IPS-20b (cell line): ENCODE data around the gene TMEM204.

Source experiments
- H3K27ac ChIP-seq: one replicate; pipeline ENCODE4 v1.5.1; 2013; ENCODE audit warnings: low read length
- H3K27me3 ChIP-seq: 2 replicates; pipeline ENCODE4 v1.6.1; 2013; ENCODE audit warnings: mild to moderate bottlenecking, low read length, inconsistent platforms; ENCODE audit not compliant: insufficient read depth
- H3K36me3 ChIP-seq: 2 replicates; pipeline ENCODE4 v1.6.1; 2013; ENCODE audit warnings: low read depth, mild to moderate bottlenecking, inconsistent platforms, low read length, moderate library complexity; ENCODE audit not compliant: insufficient read depth
- H3K4me1 ChIP-seq: 2 replicates; pipeline ENCODE4 v1.6.1; 2013; ENCODE audit warnings: mild to moderate bottlenecking, control low read depth, inconsistent platforms, low read length, moderate library complexity; ENCODE audit not compliant: insufficient read depth
- H3K4me3 ChIP-seq: 2 replicates; pipeline ENCODE4 v1.5.1; 2013; ENCODE audit warnings: mild to moderate bottlenecking, low read length, inconsistent platforms
- H3K9ac ChIP-seq: 2 replicates; pipeline ENCODE4 v1.6.1; 2013; ENCODE audit warnings: low read depth, mild to moderate bottlenecking, inconsistent platforms, low read length, moderate library complexity
- H3K9me3 ChIP-seq: 2 replicates; pipeline ENCODE4 v1.6.1; 2013; ENCODE audit warnings: mild to moderate bottlenecking, low read depth, low read length, inconsistent platforms; ENCODE audit not compliant: insufficient read depth

Gene TMEM204

DNA sequence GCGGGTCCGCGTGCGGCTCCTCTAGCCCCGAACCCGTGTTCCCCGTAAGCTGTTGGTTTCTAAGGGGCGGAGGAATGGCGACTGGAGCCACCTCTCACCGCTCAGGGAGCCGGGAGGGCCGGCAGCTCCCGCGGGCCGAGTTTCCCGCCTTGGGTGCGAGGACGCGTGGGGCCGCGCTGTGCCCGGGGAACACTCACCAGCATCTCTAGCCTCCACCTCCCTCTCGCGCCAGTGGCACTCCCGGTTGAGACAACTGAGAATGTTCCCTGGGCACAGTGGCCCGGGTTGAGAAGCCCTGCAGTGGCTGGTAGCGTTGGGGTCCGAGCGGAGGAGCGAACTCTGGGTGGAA lies 39.7 kb upstream of the TMEM204 start:
- Histone ChIP-seq H3K27me3 (no peaks in the 10 kb centered on the region), H3K9ac (peak overlapping the region; percentile 87), H3K4me1 (peaks cover 4% of the 10 kb centered on the region; the same call in 1 of the 2 replicates), H3K9me3 (no peaks in the 10 kb centered on the region), H3K27ac (peak overlapping the region; percentile 65), H3K4me3 (peak overlapping the region; percentile 84), H3K36me3 (peaks cover 28% of the 10 kb centered on the region)

DNA sequence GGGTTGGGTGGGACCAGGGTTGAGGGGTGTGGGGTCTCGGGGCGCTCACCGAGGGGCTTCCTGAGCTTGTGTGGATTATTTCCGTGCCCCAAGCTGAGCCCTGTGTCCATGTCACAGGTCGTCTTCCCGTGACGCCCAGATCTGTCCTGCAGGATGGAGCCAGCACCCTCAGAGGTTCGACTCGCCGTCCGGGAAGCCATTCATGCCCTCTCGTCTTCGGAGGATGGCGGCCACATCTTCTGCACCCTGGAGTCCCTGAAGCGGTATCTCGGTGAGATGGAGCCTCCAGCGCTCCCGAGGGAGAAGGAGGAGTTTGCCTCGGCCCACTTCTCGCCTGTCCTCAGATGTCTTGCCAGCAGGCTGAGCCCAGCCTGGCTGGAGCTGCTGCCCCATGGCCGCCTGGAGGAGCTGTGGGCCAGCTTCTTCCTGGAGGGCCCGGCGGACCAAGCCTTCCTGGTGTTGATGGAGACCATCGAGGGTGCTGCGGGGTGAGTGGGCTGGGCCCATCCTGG lies 39.3 kb upstream of the TMEM204 start:
- H3K9ac ChIP-seq, result peak overlapping the region; percentile 87
- no peaks in the 10 kb centered on the region for H3K27me3 ChIP-seq
- no peaks in the 10 kb centered on the region for H3K9me3 ChIP-seq
- peak overlapping the region; percentile 84 for H3K4me3 ChIP-seq
- H3K27ac ChIP-seq, result no peak overlapping the region
- peaks cover 4% of the 10 kb centered on the region; the same call in 1 of the 2 replicates for H3K4me1 ChIP-seq
- H3K36me3 ChIP-seq, result peaks cover 32% of the 10 kb centered on the region

DNA sequence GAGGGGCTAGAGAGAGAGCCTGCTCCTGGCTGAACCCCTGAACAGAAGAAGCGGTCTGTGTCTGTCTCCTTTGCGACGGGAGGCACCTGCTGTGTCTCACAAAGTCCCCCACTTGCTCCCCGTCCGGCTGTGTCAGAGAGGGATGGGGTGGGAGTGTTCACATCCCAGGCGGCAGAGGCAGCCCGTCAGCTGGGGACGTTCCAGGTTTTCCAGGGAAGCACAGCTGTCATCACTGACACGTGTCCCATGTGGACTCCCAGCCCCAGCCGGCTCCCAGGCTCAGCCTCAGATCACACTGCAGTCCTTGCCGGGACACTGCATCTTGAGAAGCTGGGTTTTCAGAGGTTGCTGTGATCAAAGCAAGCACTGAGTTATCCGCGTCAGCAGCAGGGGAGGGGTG lies 38.8 kb upstream of the TMEM204 start:
- Histone ChIP-seq H3K9ac (no peak overlapping the region), H3K9me3 (no peaks in the 10 kb centered on the region), H3K36me3 (peaks cover 36% of the 10 kb centered on the region), H3K4me3 (no peak overlapping the region), H3K27ac (no peak overlapping the region), H3K27me3 (no peaks in the 10 kb centered on the region), H3K4me1 (peaks cover 4% of the 10 kb centered on the region; the same call in 1 of the 2 replicates)

DNA sequence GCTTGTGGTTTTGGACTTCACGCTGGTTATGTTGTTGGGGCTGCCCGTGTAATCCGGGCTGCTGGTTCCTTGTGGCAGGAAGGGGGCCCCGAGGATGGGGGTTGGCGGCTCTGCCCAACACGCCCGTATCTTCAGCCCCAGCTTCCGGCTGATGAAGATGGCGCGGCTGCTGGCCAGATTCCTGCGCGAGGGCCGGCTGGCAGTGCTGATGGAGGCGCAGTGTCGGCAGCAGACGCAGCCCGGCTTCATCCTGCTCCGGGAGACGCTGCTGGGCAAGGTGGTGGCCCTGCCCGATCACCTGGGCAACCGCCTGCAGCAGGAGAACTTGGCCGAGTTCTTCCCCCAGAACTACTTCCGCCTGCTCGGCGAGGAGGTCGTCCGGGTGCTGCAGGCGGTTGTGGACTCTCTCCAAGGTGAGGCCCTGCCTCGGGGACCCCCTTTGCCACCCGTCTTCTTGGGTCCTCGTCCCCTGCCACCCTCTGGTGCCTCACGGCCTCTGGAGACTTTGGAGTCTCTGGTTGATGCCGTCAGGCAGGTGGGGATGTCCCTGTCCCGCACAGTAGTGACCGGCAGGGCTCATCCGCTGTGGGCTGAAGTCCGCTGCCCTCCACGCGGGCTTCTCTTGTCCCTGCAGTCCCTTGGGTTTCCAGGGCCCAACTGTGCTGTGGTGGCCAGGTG lies 38.1 kb upstream of the TMEM204 start:
- Histone ChIP-seq H3K4me1 (peaks cover 4% of the 10 kb centered on the region; the same call in 1 of the 2 replicates), H3K27me3 (no peaks in the 10 kb centered on the region), H3K9ac (no peak overlapping the region), H3K4me3 (no peak overlapping the region), H3K9me3 (no peaks in the 10 kb centered on the region), H3K27ac (no peak overlapping the region), H3K36me3 (peaks cover 42% of the 10 kb centered on the region)

DNA sequence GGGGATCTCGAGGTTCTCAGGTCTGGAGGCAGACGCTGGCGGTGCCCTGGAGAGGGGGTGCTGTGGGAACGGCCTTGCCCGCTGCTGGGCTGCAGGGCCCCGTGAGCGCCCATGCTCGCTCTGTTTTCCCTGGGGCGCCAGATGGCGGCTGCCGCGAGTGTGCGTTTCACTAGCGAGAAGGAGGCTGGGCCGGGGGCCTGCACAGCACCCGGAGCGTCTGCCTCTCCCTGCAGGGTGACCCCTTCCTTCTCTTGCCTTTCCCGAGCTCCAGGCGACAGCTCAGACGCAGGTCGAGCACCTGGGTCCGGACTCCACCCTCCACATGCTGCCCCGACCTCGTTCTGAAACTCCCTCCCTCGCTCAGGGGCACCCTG lies 37.6 kb upstream of the TMEM204 start:
- H3K36me3 ChIP-seq, result peaks cover 45% of the 10 kb centered on the region
- H3K9ac ChIP-seq, result no peak overlapping the region
- H3K27ac ChIP-seq, result no peak overlapping the region
- peaks cover 4% of the 10 kb centered on the region; the same call in 1 of the 2 replicates for H3K4me1 ChIP-seq
- no peak overlapping the region for H3K4me3 ChIP-seq
- no peaks in the 10 kb centered on the region for H3K9me3 ChIP-seq
- no peaks in the 10 kb centered on the region for H3K27me3 ChIP-seq

DNA sequence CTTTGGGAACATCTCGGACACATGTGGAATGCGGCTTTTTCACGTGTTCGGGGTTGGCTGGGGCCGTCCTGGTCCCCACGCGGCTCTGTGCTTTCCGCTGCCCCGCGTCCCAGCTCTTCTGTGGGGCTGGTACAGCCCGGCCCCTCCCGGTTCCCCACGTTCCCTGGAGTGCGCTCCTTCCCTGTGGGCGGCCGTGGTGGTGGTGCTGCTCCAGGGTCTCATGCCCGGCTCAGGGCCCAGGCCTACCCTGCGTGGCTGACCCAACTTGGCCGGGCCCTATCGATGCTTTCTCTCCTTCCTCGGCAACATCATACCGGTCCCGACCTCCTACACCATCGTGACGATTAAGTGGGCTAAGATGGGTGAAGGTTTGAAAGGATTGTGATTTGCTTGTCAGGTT lies 37.0 kb upstream of the TMEM204 start:
- peaks cover 4% of the 10 kb centered on the region; the same call in 1 of the 2 replicates for H3K4me1 ChIP-seq
- H3K9ac ChIP-seq, result no peak overlapping the region

DNA sequence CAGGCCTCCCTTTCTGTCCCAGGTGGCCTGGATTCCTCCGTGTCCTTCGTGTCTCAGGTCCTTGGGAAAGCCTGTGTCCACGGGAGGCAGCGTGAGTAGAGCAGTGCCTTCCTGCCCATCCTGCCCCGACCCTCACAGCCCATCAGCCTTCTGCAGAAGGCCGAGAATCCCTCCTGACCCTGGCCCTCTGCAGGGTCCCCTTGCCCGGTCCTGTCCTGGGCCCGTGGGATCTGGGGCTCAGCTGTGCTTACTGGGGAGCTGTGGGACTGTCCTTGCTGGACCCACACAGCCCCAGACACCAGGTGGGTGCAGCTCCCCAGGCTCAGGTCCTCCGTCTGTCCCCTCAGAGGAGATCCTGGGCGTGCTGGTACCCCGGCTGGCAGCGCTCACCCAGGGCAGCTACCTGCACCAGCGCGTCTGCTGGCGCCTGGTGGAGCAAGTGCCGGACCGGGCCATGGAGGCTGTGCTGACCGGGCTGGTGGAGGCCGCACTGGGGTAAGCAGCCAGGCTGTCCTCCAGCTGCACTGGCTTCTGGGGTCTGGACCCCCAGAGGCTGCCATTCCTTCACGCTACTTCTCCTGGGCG lies 36.4 kb upstream of the TMEM204 start:
- peaks cover 4% of the 10 kb centered on the region; the same call in 1 of the 2 replicates for H3K4me1 ChIP-seq
- no peak overlapping the region for H3K9ac ChIP-seq
- H3K9me3 ChIP-seq, result no peaks in the 10 kb centered on the region
- peaks cover 57% of the 10 kb centered on the region for H3K36me3 ChIP-seq
- no peak overlapping the region for H3K4me3 ChIP-seq
- no peaks in the 10 kb centered on the region for H3K27me3 ChIP-seq
- H3K27ac ChIP-seq, result no peak overlapping the region

More for the DNA sequence above, 37.0 kb upstream of the TMEM204 start:
- peaks cover 51% of the 10 kb centered on the region for H3K36me3 ChIP-seq
- no peaks in the 10 kb centered on the region for H3K27me3 ChIP-seq
- H3K9me3 ChIP-seq, result no peaks in the 10 kb centered on the region
- no peak overlapping the region for H3K27ac ChIP-seq
- H3K4me3 ChIP-seq, result no peak overlapping the region

DNA sequence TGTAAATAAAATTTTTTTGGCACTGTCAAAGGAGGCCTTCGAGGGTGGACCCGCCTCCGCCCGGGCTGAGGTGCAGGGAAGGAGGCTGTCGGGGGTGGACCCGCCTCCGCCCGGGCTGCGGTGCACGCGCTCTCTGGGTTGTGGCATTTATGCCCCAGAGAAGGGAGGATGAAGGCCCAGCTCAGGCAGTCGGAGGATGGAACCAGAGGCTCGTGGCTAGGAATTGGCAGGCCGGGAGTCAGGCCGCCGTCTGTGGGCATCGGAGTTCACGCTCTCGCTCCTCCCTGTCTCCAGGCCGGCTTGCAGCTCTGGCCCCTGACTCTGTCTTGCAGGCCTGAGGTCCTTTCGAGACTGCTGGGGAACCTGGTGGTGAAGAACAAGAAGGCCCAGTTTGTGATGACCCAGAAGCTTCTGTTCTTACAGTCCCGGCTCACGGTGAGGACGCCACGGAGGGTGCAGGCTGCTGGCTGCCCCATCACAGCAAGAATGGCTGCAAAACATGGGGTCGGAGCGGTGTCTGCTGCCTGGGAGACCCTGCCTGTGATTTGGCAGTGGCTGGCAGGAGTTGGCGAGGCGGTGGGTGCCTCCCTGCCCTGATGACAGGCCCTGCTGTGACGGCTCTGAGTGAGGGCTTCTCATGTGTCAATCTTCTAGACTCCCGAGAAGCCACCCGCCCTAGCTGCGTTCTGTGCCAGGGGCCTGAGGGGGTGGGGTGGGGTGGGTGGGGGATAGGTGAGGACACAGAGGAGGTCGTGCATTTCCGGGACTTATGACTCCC lies 34.4 kb upstream of the TMEM204 start:
- Histone ChIP-seq H3K36me3 (peaks cover 74% of the 10 kb centered on the region), H3K4me3 (no peak overlapping the region), H3K4me1 (no peaks in the 10 kb centered on the region), H3K9me3 (no peaks in the 10 kb centered on the region), H3K27me3 (no peaks in the 10 kb centered on the region), H3K9ac (no peak overlapping the region), H3K27ac (no peak overlapping the region)

DNA sequence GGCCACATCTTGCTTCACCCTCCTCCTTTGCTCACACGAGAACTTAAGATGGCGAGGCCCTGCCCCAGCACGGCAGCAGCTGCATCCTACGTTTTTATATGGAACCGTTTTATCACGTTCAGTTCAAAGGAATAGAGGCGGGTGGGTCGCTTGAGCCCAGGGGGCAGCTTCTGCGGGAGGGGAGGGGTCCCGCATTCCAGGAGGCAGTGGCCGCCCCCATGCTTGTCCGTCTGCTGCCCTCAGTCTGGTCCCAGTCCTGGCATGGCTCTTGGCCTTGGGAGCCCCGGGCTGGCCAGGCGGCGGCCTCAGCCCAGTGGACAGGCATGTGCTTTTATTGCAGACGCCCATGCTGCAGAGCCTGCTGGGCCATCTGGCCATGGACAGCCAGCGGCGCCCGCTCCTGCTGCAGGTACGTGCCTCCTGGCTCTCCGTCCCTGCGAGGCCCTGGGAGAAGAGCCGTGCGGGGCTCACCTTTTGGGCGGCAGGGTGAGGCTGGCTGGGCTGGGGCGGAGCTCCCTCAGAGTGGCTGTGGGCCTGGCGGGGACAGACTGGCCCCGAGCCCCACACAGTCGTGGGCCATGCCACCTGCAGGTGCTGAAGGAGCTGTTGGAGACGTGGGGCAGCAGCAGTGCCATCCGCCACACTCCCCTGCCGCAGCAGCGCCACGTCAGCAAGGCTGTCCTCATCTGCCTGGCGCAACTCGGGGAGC lies 33.6 kb upstream of the TMEM204 start:
- Histone ChIP-seq H3K4me1 (no peaks in the 10 kb centered on the region), H3K27ac (no peak overlapping the region), H3K9ac (no peak overlapping the region), H3K9me3 (no peaks in the 10 kb centered on the region), H3K4me3 (no peak overlapping the region), H3K36me3 (peaks cover 68% of the 10 kb centered on the region), H3K27me3 (no peaks in the 10 kb centered on the region)

DNA sequence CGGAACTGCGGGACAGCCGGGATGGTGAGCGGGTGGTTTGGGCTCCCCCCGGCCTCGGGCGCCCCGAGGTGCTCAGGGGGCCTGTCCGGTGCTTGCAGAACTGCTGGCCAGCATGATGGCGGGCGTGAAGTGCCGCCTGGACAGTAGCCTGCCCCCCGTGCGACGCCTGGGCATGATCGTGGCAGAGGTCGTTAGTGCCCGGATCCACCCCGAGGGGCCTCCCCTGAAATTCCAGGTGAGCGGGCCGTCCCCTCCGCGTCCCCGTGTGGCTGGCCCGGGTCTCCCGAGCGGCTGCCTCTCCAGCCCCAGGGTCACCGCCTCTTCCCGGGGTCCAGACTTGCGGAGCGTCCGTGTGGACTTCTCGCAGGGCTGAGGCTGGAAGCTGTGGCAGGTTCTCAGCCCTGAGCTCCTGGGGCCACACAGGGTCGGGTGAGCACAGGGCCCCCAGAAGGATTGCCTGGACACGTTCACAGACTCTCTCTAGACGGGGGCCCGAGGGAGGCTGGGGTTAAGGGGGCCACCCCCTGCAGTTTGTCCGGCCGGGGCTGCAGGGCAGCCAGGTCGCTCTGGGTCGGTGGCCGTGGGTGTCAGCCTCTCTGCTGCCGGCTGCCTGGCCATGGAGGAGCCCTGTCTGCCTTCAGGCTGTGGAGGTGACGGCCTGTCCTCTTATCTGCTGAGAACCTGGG lies 32.9 kb upstream of the TMEM204 start:
- Histone ChIP-seq H3K36me3 (peaks cover 68% of the 10 kb centered on the region), H3K9me3 (no peaks in the 10 kb centered on the region)

DNA sequence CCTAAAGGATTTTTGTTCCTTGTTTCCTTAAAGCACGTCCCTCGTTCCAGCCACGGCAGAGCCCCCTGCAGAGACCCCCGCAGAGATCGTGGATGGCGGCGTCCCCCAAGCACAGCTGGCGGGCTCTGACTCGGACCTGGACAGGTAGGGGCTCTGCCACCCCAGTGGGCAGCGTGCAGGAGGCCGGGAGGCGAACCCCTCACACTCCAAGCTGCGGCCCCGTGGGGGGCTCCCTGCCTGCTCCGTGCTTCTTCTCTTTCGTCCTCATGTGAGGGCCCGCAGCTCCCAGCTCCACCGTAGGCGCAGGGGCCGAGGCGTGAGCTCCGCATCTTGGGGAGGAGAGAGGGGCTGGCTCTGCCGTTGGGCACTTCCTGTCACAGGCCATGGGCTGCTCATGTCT lies 31.8 kb upstream of the TMEM204 start:
- H3K4me3 ChIP-seq, result no peak overlapping the region
- H3K27ac ChIP-seq, result no peak overlapping the region
- H3K36me3 ChIP-seq, result peaks cover 63% of the 10 kb centered on the region
- no peaks in the 10 kb centered on the region for H3K27me3 ChIP-seq
- no peak overlapping the region for H3K9ac ChIP-seq
- no peaks in the 10 kb centered on the region for H3K9me3 ChIP-seq
- H3K4me1 ChIP-seq, result no peaks in the 10 kb centered on the region

More for the DNA sequence above, 32.9 kb upstream of the TMEM204 start:
- no peaks in the 10 kb centered on the region for H3K4me1 ChIP-seq
- H3K27me3 ChIP-seq, result no peaks in the 10 kb centered on the region
- no peak overlapping the region for H3K27ac ChIP-seq
- no peak overlapping the region for H3K9ac ChIP-seq
- H3K4me3 ChIP-seq, result no peak overlapping the region
